Subcutaneous abdominal adipose tissue (tissue), 5 donors: ENCODE data around the gene ATG9B.
"Not testable (repeated sequence)": the region's sequence is repeated elsewhere in the genome, so short reads cannot be mapped to it uniquely, and the experiment has no call there.

Experiments used
- H3K27ac ChIP-seq: one replicate; pipeline ENCODE4 v1.7.0; 2013; ENCODE audit warnings: low read depth, mild to moderate bottlenecking, inconsistent platforms, low read length, moderate library complexity
- H3K27me3 ChIP-seq, 5 donors: one replicate each; pipeline ENCODE4 v1.7.0; 2013; ENCODE audit warnings: low read length in 5 of 5, inconsistent platforms in 1 of 5; ENCODE audit not compliant: control insufficient read depth in 5 of 5, insufficient read depth in 4 of 5
- H3K36me3 ChIP-seq, 5 donors: one replicate each; pipeline ENCODE4 v1.7.0; 2013; ENCODE audit warnings: low read length in 5 of 5; ENCODE audit not compliant: control insufficient read depth in 5 of 5, insufficient read depth in 5 of 5
- H3K4me1 ChIP-seq, 5 donors: one replicate each; pipeline ENCODE4 v1.7.0; 2013; ENCODE audit warnings: low read length in 5 of 5, mild to moderate bottlenecking in 3 of 5, moderate library complexity in 1 of 5; ENCODE audit not compliant: control insufficient read depth in 5 of 5, insufficient read depth in 5 of 5
- H3K4me3 ChIP-seq, 5 donors: one replicate each; pipeline ENCODE4 v1.7.0; 2013; ENCODE audit warnings: low read length in 5 of 5, low read depth in 1 of 5
- H3K9ac ChIP-seq, 5 donors: one replicate each; pipeline ENCODE4 v1.7.0; 2013; ENCODE audit warnings: low read length in 5 of 5, mild to moderate bottlenecking in 4 of 5, moderate library complexity in 3 of 5
- H3K9me3 ChIP-seq, 5 donors: one replicate each; pipeline ENCODE4 v1.7.0; 2013; ENCODE audit warnings: low read length in 5 of 5; ENCODE audit not compliant: control insufficient read depth in 5 of 5
- donor health status: healthy.
- donor health status: healthy.
- donor health status: healthy.
- donor health status: healthy.
- donor health status: healthy.

The ATG9B gene

DNA sequence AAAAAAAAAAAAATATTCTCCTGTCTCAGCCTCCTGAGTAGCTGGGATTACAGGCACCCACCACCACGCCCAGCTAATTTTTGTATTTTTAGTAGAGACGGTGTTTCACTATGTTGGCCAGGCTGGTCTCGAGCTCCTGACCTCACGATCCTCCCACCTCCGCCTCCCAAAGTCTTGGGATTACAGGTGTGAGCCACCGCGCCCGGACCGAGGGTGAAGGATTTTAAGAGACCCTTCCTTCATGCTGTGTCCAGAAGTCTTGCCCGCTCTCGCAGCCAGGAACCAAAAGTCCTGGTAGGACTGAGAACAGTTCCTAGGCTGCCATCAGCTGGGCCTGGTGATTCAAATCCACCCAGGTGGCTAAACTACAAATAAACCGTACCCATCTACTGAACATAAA, 12.7 kb downstream of the ATG9B start:
- Histone ChIP-seq H3K36me3 (peaks cover 0 to 13% (median 0%) of the 10 kb centered on the region in 5 donors), H3K4me1 (peaks cover 9 to 62% (median 37%) of the 10 kb centered on the region in 5 donors), H3K27me3 (peaks cover 2 to 30% (median 19%) of the 10 kb centered on the region in 5 donors)
- H3K9me3 ChIP-seq, H3K4me3 ChIP-seq, H3K9ac ChIP-seq, H3K27ac ChIP-seq: not testable (repeated sequence)

DNA sequence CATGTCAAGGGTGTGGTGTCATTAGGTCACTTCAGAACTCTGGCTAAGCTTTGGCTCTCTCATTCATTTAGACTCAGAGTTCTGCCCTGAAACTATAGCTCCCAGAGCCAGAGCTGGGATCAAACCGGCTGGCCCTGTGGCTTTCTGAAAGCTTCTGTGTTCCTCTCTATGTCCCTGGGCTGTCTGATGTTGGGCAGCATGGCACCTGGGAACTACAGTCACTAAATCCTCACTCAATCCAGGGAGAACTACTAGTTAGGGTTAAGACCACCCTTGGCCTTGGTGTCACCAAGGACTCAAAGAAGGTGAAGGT, 13.2 kb downstream of the ATG9B start:
- Histone ChIP-seq H3K27me3 (peaks cover 0 to 30% (median 17%) of the 10 kb centered on the region in 5 donors), H3K27ac (no peak overlapping the region)

DNA sequence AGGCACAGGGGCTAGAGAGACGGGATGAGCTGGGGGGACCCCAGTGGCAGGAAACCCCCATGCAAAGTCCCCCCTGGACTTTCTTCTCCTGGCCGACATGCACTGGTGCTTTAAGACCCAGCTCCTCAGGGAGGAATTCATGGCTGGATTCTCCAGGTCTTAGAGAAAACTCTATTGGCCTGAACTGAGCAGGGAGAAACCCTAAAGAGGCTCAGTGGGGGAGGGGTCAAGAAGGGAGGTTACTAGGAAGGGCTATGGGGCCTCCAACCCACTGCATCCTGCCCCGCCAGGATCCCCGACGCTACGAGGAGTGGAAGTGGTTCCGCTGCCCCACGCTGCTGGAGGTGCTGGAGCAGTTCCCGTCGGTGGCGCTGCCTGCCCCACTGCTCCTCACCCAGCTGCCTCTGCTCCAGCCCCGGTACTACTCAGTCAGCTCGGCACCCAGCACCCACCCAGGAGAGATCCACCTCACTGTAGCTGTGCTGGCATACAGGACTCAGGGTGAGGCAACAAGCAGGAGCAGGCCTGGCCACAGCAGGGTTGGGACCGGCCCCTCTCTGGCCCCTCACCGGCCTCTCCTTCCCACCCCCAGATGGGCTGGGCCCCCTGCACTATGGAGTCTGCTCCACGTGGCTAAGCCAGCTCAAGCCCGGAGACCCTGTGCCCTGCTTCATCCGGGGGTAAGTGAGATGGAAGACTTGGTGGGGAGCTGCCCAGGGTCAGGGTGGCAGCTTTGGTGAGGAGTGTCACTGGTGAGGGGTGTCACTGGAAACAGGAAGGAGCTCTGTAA, 13.8 kb downstream of the ATG9B start:
- H3K27ac ChIP-seq = no peak overlapping the region
- peaks cover 0 to 14% (median 2%) of the 10 kb centered on the region in 5 donors for H3K36me3 ChIP-seq

More for the DNA sequence above, 13.2 kb downstream of the ATG9B start:
- no peak overlapping the region for H3K9ac ChIP-seq
- peaks cover 0 to 13% (median 0%) of the 10 kb centered on the region in 5 donors for H3K36me3 ChIP-seq
- no peaks in the 10 kb centered on the region for H3K9me3 ChIP-seq
- peaks cover 9 to 65% (median 37%) of the 10 kb centered on the region in 5 donors for H3K4me1 ChIP-seq
- H3K4me3 ChIP-seq = no peak overlapping the region

DNA sequence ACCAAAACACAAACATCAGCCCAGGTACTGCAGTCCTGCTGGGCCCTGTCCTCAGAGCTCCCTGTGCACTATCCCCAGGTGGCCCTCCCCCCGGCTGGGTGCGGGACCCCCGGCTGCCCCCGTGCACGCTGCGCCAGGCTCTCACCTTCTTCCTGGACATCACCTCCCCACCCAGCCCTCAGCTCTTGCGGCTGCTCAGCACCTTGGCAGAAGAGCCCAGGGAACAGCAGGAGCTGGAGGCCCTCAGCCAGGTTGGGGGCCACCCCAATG, 14.3 kb downstream of the ATG9B start:
- no peaks in the 10 kb centered on the region for H3K9me3 ChIP-seq
- H3K36me3 ChIP-seq = peaks cover 0 to 19% (median 8%) of the 10 kb centered on the region in 5 donors
- H3K27ac ChIP-seq = no peak overlapping the region
- peaks cover 9 to 61% (median 37%) of the 10 kb centered on the region in 5 donors for H3K4me1 ChIP-seq
- no peak overlapping the region for H3K4me3 ChIP-seq
- no peak overlapping the region for H3K9ac ChIP-seq
- H3K27me3 ChIP-seq = peaks cover 0 to 22% (median 16%) of the 10 kb centered on the region in 5 donors

More for the DNA sequence above, 13.8 kb downstream of the ATG9B start:
- Histone ChIP-seq H3K27me3 (peaks cover 0 to 26% (median 16%) of the 10 kb centered on the region in 5 donors), H3K9ac (no peak overlapping the region), H3K4me1 (peaks cover 9 to 65% (median 37%) of the 10 kb centered on the region in 5 donors), H3K9me3 (no peaks in the 10 kb centered on the region), H3K4me3 (no peak overlapping the region)

DNA sequence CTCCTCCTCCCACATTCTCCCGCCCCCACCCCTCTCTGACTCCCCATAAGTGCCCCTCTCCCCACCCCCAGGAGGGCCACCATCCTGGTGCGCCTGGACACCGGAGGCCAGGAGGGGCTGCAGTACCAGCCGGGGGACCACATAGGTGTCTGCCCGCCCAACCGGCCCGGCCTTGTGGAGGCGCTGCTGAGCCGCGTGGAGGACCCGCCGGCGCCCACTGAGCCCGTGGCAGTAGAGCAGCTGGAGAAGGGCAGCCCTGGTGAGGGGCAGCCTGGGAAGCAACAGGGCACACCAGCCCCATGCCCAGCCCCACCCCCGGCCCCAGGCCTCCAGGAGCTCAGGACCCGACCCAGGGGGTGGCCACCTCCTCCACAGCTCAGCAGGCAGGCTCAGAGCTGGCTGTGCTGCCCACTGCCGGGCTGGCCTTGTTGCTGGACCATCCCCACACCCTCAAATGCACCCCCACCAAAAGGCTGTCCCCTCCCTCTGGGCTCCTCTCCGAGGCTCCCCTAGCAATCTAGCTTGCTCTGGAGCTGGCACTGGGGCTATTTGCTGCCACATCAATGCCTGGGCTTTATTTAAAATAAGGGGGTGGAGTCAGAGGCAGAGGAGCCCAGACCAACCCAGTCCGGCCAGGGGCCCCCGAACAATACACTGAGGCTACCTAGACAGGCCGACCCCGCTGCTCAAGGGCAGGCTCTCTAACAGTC, 14.8 kb downstream of the ATG9B start:
- Histone ChIP-seq H3K36me3 (peaks cover 0 to 19% (median 9%) of the 10 kb centered on the region in 5 donors), H3K4me3 (no peak overlapping the region), H3K27ac (no peak overlapping the region), H3K9ac (no peak overlapping the region), H3K9me3 (no peaks in the 10 kb centered on the region), H3K27me3 (peaks cover 0 to 22% (median 16%) of the 10 kb centered on the region in 5 donors), H3K4me1 (peaks cover 9 to 59% (median 37%) of the 10 kb centered on the region in 5 donors)

DNA sequence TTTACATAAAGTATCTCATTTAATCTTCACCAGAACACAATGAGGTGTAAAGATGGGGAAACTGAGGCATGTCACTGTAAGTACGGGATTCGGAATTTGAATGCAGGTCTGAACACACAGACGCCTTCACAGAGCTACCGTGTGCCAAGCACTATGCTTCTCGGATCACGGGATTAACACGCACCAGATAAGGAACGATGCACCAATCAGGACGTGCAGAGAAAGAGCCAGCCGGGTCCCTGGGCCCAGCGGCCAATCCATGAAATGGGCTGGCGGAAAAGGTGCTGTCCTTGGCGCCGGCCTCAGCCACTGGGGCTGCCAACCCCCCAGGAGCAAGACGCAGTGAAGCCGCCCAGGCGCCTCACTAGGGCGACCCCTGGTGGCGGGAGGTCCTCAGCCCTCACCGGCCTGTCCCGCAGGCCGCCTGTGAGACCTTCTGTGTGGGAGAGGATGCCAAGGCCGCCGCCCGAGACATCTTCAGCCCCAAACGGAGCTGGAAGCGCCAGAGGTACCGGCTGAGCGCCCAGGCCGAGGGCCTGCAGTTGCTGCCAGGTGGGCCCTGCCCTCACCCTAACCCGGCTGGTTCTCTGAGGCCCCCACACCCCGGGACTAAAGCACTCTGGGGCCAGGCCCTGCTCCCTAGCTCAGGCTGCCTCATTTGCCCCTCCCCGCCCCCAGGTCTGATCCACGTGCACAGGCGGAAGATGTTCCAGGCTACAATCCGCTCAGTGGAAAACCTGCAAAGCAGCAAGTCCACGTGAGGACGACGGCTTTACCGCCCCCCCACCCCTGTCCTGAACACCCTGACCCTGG, 15.6 kb downstream of the ATG9B start:
- Histone ChIP-seq H3K27me3 (peaks cover 0 to 21% (median 10%) of the 10 kb centered on the region in 5 donors), H3K36me3 (peaks cover 0 to 13% (median 9%) of the 10 kb centered on the region in 5 donors), H3K9ac (peak overlapping the region in 1 of 5 donors; percentile 9), H3K27ac (no peak overlapping the region), H3K9me3 (no peaks in the 10 kb centered on the region), H3K4me3 (peak overlapping the region; percentile 32 to 60 (median 50)), H3K4me1 (peaks cover 9 to 53% (median 32%) of the 10 kb centered on the region in 5 donors)

DNA sequence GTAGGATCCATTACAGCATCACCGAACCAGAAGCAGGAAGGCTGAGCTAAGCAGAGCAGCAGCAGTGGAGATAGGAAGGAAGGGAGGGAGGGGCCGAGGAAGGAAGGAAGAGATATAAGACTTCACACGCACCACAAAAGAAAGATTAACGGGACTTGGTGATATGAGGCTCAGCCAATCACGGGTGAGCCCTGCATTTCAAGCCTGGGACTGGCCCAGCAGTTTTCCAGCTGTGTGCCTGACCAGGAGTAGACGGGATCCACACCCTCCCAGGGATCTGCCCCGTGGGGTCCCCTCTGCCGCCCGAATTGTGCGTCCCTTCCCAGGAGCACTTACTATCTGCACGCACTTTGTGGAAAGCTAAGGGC, 16.2 kb downstream of the ATG9B start:
- Histone ChIP-seq H3K27ac (no peak overlapping the region), H3K27me3 (peaks cover 0 to 21% (median 10%) of the 10 kb centered on the region in 5 donors), H3K36me3 (peaks cover 0 to 16% (median 9%) of the 10 kb centered on the region in 5 donors), H3K9ac (peak overlapping the region in 1 of 5 donors; percentile 9), H3K9me3 (no peaks in the 10 kb centered on the region), H3K4me1 (peaks cover 9 to 51% (median 28%) of the 10 kb centered on the region in 5 donors), H3K4me3 (peak overlapping the region; percentile 32 to 60 (median 50))

DNA sequence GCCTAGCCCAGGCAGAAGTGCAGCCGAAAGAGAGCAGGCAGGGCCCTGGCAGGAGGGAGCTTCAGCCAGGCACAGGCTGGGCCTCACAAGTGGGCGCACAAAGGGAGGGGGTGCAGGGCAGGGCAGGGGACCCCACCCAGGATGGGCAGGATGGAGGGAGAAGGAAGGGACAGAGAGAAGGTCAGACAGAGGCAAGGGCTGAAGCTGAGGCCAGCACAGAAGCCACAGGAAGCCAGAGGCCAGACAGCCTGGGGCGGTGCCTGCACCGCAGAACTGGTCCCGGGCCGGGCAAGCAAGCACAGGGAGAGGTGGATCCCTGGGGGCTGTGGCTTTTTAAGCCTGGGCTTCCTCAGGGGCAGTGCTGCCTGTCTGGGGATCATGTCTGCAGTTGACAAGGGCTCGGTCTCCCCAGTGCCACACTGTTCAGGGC, 16.8 kb downstream of the ATG9B start:
- Histone ChIP-seq H3K9ac (peak overlapping the region in 1 of 5 donors; percentile 18), H3K4me3 (no peak overlapping the region), H3K4me1 (peaks cover 9 to 44% (median 21%) of the 10 kb centered on the region in 5 donors), H3K36me3 (peaks cover 0 to 15% (median 10%) of the 10 kb centered on the region in 5 donors), H3K27ac (no peak overlapping the region), H3K9me3 (no peaks in the 10 kb centered on the region), H3K27me3 (peaks cover 0 to 19% (median 5%) of the 10 kb centered on the region in 5 donors)

DNA sequence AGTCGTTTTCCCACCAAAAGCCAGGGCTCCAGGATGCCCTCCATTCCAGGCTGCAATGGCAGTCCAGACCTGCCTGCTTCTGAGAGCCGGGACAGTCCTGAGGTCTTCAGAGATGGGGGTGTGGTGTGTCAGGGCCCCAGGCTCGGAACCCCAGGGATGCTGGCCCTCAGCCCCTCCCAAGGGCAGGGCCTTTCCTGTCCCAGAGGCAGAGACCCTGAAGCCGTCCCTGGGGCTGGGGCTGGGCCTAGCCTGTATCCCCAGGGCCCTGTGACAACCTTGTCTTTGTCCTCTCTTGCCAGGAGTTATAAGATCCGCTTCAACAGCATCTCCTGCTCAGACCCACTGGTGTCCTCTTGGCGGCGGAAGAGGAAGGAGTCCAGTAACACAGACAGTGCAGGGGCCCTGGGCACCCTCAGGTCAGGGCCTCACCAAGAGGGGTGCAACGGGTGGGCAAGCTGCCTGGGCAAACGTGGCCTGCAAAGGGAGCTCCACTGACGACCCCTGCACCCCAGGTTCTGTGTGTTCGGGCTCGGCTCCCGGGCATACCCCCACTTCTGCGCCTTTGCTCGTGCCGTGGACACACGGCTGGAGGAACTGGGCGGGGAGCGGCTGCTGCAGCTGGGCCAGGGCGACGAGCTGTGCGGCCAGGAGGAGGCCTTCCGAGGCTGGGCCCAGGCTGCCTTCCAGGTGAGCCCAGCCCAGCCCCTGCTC, 17.5 kb downstream of the ATG9B start:
- Histone ChIP-seq H3K36me3 (peaks cover 0 to 21% (median 17%) of the 10 kb centered on the region in 5 donors), H3K27me3 (peaks cover 0 to 16% (median 5%) of the 10 kb centered on the region in 5 donors), H3K4me1 (peaks cover 6 to 37% (median 21%) of the 10 kb centered on the region in 5 donors), H3K4me3 (no peak overlapping the region), H3K9ac (no peak overlapping the region), H3K9me3 (no peaks in the 10 kb centered on the region), H3K27ac (no peak overlapping the region)
